GM06990 (cell line): ENCODE data around the gene WDFY2.
A peak's percentile ranks its signal among the peaks of the same experiment; 100 is the strongest.

Source experiments
- DNase-seq: peaks from one replicate; pipeline ENCODE4 v3.0.0-alpha.2; 2011; ENCODE audit not compliant: insufficient read length; ENCODE audit errors: extremely low read depth
- H3K27me3 ChIP-seq: replicated peaks from 2 replicates; pipeline ENCODE4 v1.6.0; 2011; ENCODE audit warnings: low read length; ENCODE audit not compliant: control insufficient read depth, insufficient read depth
- H3K36me3 ChIP-seq: 2 replicates; pipeline ENCODE4 v1.5.1; 2011; ENCODE audit warnings: low read length; ENCODE audit not compliant: control insufficient read depth, insufficient read depth
- H3K4me3 ChIP-seq: replicated peaks from 2 replicates; pipeline ENCODE4 v1.5.1; 2011; ENCODE audit warnings: low read depth, mild to moderate bottlenecking, control low read depth, low read length
- TF ChIP-seq, protein P1 (sequence below): IDR thresholded peaks from 2 replicates; pipeline ENCODE4 v1.5.1; 2011; ENCODE audit warnings: low read length, control low read depth, mild to moderate bottlenecking, inconsistent platforms; ENCODE audit not compliant: insufficient read depth, poor library complexity, severe bottlenecking

Gene WDFY2

DNA sequence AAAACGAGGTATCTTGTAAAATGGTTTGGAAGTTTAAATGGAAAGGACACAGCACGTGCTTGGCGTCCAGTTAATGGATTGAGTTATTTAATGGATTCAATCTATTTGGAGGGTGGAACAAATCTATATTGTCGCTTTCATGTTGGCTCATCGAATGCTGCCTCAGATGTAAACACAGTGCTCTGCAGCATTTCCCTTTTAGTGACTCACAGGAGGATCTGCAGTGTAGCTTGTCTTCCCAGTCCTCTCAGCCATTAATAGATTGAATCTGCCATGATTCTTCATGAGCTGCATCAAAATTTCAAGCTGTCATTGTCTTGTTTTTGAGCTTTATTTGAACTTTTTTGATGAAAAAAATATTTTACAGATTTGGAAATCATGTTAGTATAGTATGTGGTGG is 175.0 kb downstream of the WDFY2 start:
- Histone ChIP-seq H3K36me3 (no peaks in the 10 kb centered on the region; the same call in none of the 2 replicates), H3K27me3 (no peaks in the 10 kb centered on the region), H3K4me3 (no peak overlapping the region)
- TF ChIP-seq, protein P1, sequence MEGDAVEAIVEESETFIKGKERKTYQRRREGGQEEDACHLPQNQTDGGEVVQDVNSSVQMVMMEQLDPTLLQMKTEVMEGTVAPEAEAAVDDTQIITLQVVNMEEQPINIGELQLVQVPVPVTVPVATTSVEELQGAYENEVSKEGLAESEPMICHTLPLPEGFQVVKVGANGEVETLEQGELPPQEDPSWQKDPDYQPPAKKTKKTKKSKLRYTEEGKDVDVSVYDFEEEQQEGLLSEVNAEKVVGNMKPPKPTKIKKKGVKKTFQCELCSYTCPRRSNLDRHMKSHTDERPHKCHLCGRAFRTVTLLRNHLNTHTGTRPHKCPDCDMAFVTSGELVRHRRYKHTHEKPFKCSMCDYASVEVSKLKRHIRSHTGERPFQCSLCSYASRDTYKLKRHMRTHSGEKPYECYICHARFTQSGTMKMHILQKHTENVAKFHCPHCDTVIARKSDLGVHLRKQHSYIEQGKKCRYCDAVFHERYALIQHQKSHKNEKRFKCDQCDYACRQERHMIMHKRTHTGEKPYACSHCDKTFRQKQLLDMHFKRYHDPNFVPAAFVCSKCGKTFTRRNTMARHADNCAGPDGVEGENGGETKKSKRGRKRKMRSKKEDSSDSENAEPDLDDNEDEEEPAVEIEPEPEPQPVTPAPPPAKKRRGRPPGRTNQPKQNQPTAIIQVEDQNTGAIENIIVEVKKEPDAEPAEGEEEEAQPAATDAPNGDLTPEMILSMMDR: no peak
- no peak for DNase-seq

DNA sequence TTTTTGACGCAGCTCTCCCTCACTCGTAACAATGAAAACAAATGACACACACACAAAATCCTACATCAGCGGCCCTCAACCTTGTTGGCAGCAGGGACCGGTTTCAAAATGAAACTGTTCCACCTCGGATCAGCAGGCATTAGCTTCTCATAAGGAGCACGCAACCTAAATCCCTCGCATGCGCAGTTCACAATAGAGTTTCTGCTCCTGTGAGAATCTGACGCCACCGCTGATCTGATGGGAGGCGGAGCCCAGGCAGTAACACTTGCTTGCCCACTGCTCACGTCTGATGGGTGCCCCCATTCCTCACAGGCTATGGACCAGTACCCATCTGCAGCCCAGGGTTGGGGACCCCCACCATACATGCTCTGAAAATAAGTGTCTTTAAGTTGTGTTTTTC is 176.3 kb downstream of the WDFY2 start:
- H3K36me3 ChIP-seq: no peaks in the 10 kb centered on the region; the same call in 1 of the 2 replicates
- TF ChIP-seq, protein P1: no peak
- DNase-seq: no peak
- no peaks in the 10 kb centered on the region for H3K27me3 ChIP-seq
- no peak overlapping the region for H3K4me3 ChIP-seq

DNA sequence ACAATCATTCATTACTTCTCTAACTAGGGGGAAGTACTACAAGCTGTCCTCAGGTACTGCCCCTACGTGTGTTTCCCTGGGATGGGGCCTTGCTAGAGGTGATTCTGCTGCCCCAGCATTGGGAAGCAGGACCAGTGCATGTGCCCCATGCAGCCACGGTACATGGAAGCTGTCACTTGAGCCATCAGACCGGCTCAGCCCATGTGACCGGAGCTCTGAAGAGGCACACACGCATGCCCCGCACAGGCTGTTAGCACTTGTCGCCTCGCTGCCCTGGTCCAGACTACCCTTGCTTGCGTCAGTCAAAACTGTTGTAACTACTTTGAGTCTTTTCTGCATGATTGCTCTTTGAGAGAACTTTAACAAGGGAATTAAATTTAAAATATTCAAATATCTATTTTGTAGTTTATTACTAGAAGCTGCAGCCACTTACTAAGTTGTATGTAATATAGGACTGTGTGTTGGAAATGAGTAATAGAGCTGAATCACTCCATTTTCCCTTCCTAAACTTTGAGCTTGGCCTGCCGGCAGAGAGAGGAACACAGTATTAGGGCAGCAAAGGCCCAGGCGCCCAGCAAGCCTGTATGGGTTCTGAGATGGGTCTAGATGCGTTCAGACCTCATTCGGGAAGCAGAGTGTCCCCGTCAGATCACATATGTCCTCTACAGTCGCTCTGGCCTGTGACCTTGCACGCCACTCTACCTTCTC is 177.5 kb downstream of the WDFY2 start:
- TF ChIP-seq, protein P1: no peak
- no peaks in the 10 kb centered on the region for H3K27me3 ChIP-seq
- H3K4me3 ChIP-seq: no peak overlapping the region
- DNase-seq: no peak
- no peaks in the 10 kb centered on the region; the same call in 1 of the 2 replicates for H3K36me3 ChIP-seq

DNA sequence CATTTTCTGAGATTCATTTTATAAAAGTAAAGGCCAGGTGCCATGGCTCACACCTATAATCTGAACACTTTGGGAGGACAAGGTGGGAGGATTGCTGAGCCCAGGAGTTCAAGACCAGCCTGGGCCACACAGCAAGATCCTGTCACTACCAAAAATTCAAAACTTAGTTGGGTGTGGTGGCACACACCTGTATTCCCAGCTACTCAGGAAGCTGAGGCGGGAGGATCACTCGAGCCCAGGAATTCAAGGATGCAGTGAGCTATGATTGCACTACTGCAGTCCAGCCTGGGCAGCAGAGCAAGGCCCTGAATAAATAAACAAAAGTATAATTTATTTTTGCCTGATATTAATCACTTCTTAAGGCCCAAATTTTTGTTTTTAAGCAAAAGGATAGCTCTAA is 179.2 kb downstream of the WDFY2 start:
- DNase-seq: no peak
- no peaks in the 10 kb centered on the region for H3K27me3 ChIP-seq
- TF ChIP-seq, protein P1: no peak
- H3K36me3 ChIP-seq: no peaks in the 10 kb centered on the region; the same call in none of the 2 replicates
- no peak overlapping the region for H3K4me3 ChIP-seq

DNA sequence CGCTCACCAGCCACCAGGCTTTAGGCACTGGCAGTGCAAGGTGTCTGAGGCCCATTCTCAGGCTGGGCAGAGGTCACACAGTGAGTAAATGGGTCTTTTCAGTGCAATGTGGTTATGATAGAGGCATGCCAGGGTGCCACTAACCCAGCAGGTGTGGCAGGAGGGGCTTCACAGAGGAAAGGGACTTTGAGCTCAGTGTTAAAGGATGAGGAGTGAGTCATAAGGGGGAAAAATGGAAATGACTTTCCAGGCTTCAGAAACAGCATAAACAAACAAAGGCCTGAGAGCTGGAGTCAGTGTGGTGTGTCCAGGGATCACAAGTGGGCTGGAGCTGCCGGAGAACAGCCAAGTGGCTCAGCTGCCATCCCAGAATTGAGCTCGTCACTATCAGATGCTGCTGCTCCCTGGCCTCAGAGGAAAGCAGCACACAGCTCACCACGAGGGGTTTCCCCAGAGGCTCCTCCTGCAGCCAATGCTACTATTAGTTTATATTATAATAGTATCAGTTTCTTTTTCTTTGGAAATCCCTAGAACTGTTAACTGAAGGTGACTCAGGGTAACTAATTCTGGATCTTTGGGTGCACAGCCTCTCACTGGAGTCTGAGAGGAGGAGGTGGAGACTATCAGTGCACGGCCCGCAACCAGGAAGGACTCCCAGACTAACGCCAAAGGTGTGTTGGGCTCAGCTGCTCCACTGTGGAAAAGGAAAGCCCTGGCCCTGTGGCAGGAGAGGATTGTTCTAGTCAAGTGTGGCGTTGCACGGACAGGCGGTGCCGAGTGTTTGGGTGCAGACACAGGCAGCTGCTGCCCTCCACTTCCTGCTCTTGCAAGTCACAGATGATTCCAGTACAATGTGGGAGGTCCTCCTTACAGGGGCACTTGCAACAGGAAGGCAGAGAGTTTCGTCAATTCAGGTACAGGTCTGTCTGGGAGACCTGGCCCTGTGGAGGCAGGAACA is 180.2 kb downstream of the WDFY2 start:
- H3K36me3 ChIP-seq: no peaks in the 10 kb centered on the region; the same call in none of the 2 replicates
- TF ChIP-seq, protein P1: no peak
- H3K4me3 ChIP-seq: peak overlapping the region; percentile 39
- DNase-seq: peak; percentile 73
- H3K27me3 ChIP-seq: no peaks in the 10 kb centered on the region
